Kidney tubule cell (primary cell): ENCODE results near the gene MPC1L.

ENCODE experiments used
- DNase-seq: peaks from one replicate; pipeline ENCODE4 v3.0.0-alpha.2; 2018; ENCODE audit warnings: low spot score

MPC1L gene

DNA sequence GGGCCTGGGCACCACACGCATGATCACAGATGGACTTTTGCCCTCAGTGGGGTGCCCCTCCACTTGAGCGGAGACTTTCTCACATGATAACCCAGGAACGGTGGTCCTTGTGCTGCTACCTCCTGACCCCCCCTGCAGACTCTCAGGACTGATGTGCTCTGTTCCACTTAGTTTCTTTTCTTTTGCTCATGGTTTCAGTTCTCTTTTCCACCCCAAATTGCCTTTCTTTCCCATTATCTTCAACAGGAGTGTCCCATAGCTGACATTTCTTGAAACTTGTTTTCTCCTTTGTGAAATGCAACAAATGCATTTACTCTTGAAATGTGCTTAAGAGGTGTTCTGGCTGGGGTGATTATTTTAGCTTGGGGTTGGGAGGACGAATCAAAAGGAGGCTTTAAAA, 9.0 kb downstream of the MPC1L start:
- no peak for DNase-seq

DNA sequence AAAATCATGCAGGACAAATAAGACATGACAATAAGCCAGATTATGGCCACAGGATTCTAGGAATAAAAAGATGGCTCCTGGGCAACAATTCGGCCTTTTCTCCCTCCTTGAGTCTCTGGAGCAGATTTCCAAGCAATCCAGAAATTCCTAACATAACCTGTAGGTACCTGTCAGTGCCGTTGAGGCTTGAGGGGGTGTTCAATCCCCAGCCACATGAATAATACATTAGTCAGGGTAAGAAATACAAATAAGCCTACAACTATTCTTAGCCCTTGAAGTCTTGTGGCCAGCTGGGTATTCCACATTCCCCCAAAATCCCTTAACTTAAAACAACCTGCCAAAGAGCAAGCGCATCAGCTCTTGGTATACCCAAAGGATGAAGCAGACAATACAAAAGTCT, 14.5 kb downstream of the MPC1L start:
- peak; percentile 9 for DNase-seq

DNA sequence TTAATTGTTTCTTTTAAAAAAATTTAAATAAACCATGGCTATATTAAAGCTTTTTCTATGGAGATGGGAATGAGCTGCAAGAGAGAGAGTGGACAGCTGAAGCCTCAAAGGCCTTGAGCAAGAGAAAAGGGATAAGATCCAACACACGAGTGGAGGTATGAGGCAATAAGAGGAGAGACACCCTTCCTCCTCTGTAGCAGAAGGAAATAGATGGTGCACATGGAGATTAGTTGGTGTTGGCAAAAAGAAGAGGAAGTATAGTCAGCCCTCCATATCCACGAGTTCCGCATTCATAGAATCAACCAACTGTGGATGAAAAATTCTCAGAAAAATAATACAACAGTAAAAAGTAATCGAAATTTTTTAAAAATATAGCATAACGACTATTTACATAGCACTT, 20.9 kb downstream of the MPC1L start:
- peak; percentile 58 for DNase-seq

DNA sequence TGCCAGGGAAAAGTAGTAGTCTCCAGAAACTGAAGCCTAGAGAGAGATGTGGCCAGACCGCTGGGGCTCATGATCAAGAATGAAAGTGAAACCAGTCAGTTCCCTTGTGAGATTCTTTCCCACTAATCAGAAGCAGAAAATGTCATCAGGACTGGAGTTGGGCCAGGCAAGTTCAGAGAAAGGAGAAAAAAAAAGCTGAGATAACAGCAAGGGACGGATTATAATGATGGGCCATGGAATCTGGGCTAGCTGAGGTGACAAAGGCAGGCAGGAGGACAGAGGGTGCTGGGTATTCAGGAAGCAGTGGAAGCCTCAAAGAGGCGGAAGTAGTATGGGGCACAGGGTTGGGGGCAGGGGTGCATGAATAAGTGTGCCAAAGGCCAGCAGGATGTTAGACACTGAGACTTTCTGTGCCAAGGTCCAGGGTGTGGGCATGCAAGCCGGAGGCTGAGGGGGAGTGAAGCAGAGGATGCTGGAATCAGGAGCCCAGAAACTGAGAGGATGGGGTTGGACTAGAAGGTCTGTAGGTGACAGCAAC, 21.7 kb downstream of the MPC1L start:
- DNase-seq, result peak; percentile 77

DNA sequence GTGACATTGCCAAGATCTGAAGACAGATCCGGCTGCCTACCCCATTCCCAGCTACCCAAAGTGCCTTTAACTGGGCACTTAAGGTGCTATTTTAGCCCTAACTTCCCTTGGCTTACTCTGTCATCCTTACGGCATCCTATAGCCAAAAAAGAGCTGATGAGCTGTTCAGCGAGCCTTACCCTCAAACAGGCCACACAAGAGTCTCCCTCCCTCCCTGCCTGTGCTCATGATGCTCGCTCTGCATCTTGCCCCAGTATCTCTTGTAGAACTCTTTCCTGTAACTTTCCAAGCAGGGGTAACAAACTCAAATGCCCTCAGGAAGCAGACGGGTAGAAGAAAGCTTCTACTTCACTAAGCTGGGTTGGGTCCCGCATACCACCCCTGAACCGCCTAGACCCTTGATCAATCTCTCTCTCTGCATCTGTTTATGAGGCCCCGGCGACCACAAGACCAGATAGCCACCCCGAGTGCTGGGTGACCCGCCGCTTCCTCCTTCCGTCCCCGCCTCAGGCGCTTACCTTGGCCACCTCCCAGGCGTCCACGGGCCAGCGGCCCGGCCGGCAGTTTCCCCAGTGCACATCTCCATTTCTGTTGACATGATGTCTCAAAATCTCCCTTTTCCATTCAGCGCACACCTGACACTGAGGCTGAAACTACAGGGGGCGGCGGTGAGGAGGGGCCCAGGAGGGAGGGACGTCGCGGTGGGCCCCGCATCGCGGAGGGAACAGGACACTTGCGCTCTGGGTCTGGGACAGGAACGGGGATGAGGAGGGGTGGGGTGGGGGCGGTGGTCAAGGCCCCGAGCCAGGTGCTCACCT, 23.5 kb downstream of the MPC1L start:
- peak; percentile 37 for DNase-seq

DNA sequence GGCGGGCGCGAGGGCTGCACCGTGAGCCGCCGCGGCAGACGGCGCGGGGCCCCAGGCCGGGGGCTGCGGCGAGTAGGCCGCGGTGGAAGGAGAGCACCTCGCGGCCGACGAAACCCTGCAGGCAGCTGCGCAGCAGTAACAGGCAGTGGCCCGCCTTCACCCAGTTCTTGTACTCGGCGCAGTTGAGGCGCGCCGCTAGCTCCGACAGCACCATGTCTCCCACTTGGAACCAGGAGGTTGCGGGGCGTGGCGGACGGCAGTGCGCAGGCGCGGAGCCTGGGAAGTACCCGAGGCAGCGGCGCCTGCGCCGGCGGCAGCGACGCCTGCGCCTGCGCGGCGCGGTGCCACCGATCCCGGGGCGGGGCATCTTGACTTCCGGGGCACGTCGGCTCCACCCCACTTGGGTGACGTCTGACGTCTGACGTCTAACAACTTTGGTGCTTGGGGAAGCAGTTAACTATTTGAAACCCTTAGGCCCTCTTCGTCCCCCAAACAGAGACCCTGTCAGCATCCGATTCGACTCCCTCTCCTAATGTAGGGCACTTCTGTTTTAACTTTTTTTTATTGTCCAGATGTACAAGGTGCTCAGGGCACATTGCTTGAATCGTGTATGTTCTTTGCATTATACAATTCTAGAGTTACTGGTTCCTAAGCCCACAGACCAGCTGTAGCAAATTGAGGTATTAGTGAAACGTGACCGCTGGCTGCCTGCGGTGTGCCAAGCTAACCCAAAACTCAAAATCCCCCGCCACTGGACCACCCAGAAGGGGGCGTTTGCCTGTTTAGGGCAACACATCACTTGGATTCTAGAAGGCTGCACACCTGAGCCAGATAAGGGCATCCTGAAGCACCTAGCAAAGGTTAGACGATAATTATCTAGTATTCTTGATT, 24.3 kb downstream of the MPC1L start, which contains the start of gene CXorf38:
CXorf38 (minus strand) TSS at position 255 of the 891 bp plus-strand sequence; CDS start at position 214, 41 bp downstream.
- peak; percentile 94 for DNase-seq

DNA sequence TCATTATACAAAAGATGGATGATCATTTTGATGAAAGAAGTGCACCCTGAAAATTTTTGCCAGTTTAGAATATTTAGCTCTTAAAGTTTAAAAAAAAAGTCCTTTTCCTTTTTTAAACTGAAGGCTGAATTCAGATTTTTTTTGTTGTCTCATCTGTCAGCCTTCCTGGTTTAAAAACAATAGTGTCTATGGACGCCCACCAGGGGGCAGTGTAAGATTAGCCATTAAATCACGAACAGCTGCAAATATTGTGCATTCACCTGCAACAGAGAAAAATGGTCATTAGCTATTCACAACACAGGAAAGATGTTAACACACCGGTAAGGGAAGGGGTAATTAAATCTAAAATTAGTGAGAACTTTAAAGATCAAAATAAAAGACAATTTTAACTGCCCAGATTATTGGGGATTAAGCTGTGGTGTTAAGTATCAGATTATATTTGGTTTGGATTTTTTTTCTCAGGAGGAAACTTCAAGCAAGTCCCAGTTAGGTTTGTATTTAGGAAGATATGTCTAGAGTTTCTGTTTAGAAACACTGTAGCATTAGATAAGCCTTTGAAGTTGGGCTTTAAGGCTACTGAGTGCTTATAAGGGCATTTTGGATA, 28.5 kb downstream of the MPC1L start:
- DNase-seq, result peak; percentile 72

DNA sequence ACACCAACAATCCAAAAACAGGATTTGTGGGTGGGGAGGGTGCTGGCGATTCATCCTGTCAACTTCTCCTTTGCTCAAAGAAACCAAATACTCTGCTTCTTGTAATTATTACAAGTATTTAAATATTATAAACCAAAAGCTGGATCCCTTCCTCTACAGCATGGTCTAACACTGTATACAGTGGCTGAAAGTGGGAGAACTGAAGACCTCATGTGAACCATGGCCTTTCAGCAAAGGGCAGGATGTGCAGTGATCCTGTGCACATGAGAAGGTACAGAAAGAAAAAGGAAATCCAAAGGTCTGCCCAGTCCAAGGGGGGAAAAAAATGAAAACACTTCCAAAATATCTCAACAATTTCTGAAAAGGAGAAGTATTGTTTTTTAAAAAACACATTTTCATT, 29.4 kb downstream of the MPC1L start:
- no peak for DNase-seq

DNA sequence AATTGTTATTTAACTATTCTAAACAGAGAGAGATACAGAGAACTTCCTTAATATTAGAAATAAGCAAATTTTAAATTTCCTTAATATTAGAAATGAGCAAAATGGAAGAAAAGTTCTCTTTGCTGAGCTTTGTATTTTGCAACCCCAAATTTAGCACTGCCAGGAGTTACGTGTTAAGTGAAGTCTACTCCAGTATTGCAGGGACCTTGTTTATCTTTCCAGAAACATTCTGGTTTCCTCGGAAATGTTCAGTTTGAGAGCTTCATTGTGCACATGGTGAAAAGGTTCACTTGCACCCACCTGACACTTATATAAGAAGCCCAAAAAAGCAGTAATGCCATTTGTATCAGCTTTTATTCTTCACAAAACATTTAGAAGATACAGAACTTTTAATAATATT, 30.3 kb downstream of the MPC1L start:
- no peak for DNase-seq

DNA sequence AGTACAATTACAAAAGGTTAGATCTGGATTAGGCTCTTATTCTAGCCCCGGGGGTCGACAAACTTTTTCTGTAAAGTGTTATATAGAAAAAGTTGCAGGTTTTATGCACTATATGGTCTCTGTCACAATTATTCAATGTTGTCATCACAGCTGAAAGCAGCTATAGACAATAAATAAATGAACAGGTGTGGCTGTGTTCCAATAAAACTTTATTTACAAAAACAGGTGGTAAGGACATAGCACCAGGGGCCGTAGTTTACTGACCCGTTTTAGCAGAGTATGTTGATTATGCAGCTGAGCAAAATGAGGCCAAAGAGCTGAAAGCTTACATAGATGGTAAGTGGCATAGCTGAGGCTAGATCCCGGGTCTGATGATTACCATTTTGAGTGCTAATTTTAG, 37.2 kb downstream of the MPC1L start:
- DNase-seq, result no peak

DNA sequence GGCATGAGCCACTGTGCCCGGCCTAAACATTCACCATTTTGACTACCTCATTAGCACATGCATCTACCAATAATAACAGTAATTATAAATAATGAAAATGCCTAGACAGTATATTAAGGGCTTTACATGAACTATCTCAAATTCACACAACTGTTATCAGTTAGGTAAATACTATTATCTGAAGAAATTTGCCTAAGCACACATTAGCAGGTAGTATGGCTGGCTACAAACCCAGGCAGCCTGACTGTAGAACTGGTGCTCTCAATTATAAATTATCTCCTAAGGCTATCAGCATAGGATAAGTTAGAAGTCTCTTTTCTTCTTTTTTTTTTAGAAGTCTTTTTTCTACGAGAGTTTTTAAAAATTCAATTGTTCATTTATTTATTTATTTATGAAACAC, 38.3 kb downstream of the MPC1L start:
- no peak for DNase-seq

DNA sequence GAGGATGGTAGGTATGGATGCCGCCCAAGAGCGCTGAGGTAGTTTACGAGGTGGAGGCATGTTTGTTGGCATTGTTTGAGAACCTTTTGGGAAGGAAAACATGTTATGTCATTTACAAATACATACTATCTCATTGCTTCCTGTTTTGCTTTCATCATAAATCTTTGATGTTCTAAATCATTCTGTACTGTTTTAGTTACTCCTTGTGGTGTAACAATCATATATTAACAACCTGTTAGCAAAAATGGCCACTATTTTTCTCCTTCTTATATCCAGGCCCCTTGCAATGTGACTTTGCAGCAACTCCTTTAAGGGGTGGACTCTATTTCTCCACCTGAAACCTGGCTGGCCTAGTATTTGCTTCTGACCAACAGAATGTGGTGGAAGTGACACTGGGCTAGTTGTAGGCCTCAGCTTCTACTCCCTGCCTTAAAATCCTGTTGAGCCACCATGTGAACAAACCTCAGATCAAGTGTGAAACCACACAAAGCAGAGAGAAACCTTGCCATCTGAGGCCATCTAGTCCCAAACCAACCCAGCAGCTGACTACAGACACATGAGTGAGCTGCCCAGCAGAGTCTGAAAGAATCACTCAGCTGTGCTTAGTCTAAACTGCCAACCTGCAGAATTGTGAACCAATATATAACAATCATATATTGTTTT, 40.0 kb downstream of the MPC1L start:
- no peak for DNase-seq

DNA sequence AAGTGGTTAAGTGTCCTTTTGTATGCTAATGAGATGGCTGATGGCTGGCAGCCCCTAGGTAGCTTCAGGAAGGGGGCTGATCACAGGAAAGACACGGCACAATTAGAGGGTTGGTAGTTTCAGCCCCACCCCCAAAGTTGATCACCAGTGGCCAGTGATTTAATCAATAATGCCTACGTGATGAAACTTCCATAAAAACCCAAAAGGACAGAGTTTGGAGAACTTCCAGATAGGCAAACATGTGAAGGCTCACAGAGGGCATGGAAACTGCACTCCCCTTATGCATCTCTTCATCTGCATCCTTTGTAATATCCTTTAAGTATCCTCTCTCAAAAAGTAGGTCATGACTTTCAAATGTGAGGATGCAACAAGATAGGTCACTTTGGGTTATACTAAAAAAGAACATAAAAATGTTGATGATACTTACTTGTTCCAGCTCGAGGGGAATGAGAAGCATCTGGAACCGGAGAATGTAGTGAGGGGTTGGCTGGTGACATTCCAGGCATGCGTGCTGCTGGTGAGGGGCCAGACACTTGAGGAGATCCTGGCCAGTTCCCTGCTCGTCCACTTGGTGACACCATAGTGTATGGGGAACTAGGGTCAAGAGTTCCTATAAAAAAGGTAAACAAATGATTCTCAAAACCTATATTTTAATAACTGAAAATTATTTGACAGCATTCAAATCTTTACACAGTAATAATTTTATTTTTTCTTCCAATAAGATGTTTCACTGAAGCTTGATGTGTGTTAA, 40.8 kb downstream of the MPC1L start:
- no peak for DNase-seq

DNA sequence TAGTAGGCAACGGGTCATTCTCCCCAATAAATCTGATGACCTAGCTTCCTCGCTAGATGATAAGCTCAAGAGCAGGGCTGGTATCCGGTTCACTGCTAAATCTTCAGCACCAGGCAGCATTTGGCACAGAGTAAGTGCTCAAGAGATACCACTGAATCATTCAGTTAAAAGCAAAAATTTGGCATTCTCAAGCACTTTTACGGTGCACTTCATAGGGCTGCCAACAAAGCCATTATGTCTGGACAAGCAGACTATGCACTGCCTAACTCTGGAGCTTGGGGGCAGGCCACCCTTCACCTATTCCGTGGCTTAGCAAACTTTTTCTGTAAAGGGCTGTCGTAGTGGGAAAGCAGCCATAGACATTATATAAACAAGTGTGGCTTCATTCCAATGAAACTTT, 47.9 kb downstream of the MPC1L start:
- DNase-seq, result no peak
